ENCODE results near the gene CYP26A1. TPM values are rescaled to one million over a fixed set of nuclear protein-coding genes. Genes with fewer than 3 reads are reported as not detected.
"Not testable (repeated sequence)": the region's sequence is repeated elsewhere in the genome, so short reads cannot be mapped to it uniquely, and the experiment has no call there.

The CYP26A1 gene
- total RNA-seq, 2 experiments from 2014 or later: 0.31 TPM; not detected in 1

DNA sequence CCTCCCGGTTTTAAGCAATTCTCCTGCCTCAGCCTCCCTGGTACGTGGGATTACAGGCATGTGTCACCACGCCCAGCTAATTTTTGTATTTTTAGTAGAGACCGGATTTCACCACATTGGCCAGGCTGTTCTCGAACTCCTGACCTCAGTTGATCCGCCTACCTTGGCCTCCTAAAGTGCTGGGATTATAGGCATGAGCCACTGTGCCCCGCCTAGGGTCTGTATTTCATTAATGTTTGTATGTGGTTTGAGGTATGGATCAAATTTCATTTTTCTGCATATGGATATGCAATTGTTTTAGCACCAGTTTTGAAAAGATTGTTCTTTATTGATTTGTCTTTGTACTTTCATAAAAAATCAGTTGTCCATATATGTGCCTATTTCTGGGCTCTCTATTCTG lies 26.0 kb downstream of the CYP26A1 start:
- Mint-ChIP-seq H3K4me3 (no peak overlapping the region), H3K9me3 (no peaks in the 10 kb centered on the region), H3K36me3 (no peaks in the 10 kb centered on the region), H3K27me3 (no peaks in the 10 kb centered on the region), H3K27ac (no peak overlapping the region), H3K4me1 (no peaks in the 10 kb centered on the region)
- POLR2A ChIA-PET: no interaction called here
- ATAC-seq (ENCODE audit: low read depth) (no peak), DNase-seq (no peak)

DNA sequence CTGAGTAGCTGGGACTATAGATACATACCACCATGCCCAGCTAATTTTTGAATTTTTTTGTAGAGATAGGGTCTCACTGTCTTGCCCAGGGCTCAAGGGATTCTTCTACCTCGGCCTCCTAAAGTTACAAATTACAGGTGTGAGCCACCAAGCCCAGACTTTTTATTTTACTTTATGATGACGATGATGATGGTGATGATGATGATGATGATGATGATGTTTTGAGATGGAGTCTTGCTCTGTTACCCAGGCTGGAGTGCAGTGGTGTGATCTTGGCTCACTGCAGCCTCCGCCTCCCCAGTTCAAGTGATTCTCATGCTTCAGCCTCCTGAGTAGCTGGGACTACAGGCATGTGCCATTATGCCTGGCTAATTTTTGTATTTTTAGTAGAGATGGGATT lies 27.5 kb downstream of the CYP26A1 start:
- H3K27me3 Mint-ChIP-seq; H3K36me3 Mint-ChIP-seq; H3K4me3 Mint-ChIP-seq; H3K27ac Mint-ChIP-seq; ATAC-seq (ENCODE audit: low read depth); H3K9me3 Mint-ChIP-seq; H3K4me1 Mint-ChIP-seq; DNase-seq; POLR2A ChIA-PET: not testable (repeated sequence)

DNA sequence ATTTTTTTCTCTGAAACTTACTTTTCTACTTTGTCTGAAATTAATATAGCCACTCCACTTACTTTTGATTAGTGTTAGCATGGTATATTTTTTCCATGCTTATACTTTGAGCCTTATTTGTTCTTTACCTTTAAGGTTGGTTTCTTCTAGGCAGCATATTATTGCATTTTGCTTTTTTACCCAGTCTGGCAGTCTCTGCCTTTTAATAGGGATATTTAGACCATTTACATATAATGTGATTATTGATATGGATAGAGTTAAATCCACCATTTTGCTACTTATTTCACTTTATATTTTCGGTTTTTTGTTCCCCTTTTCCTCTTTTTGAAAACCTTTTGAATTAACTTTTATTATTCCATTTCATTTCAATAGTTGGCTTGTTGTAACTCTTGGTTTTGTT lies 30.3 kb downstream of the CYP26A1 start:
- Mint-ChIP-seq H3K27me3 (peaks cover 2% of the 10 kb centered on the region), H3K4me1 (no peaks in the 10 kb centered on the region), H3K4me3 (no peak overlapping the region), H3K27ac (no peak overlapping the region), H3K36me3 (no peaks in the 10 kb centered on the region), H3K9me3 (no peaks in the 10 kb centered on the region)
- ATAC-seq (ENCODE audit: low read depth) (no peak), DNase-seq (no peak)
- POLR2A ChIA-PET: no interaction called here

- Mint-ChIP-seq H3K27me3 (peaks cover 2% of the 10 kb centered on the region), H3K4me3 (no peak overlapping the region), H3K27ac (no peak overlapping the region), H3K9me3 (no peaks in the 10 kb centered on the region), H3K4me1 (no peaks in the 10 kb centered on the region), H3K36me3 (no peaks in the 10 kb centered on the region)
- DNase-seq (no peak), ATAC-seq (ENCODE audit: low read depth) (no peak)
- POLR2A ChIA-PET: no interaction called here
Measured at GRCh38 chr10:93106631-93107072, 33.0 kb downstream of the CYP26A1 start.

DNA sequence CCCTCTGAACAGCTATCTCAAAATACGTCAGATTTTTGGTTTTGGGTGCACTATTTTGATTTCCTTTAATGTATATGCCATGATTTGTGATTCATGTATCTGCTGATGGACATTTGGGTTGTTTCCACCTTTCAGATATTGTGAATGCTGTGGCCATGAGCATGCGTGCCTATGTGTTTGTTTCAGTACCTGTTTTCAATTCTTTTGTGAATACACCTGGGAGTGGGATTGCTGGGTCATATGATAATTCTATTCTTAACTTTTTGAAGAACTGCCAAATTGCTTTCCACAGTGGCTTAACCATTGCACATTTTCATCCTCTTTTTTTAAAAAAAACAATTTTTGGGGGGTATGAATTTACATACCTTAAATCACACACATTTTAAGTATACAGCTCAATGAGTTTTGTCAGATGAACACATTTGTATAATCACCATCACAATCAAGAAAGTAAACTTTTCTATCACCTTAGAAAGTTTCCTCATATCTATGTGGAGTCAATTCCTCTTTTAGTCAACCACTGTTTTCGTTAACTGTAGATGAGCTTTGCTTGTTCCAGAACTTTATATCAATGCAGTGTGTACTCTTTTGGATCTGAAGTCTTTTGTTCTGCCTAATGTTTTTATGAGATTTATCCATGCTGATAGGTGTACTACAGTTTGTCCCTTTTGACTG lies 36.9 kb downstream of the CYP26A1 start:
- peaks cover 8% of the 10 kb centered on the region for H3K27me3 Mint-ChIP-seq
- H3K4me1 Mint-ChIP-seq: peaks cover 4% of the 10 kb centered on the region
- no peak overlapping the region for H3K27ac Mint-ChIP-seq
- DNase-seq: no peak
- no peak for ATAC-seq (ENCODE audit: low read depth)
- POLR2A ChIA-PET: no interaction called here
- H3K36me3 Mint-ChIP-seq: no peaks in the 10 kb centered on the region
- H3K9me3 Mint-ChIP-seq: no peaks in the 10 kb centered on the region
- no peak overlapping the region for H3K4me3 Mint-ChIP-seq

DNA sequence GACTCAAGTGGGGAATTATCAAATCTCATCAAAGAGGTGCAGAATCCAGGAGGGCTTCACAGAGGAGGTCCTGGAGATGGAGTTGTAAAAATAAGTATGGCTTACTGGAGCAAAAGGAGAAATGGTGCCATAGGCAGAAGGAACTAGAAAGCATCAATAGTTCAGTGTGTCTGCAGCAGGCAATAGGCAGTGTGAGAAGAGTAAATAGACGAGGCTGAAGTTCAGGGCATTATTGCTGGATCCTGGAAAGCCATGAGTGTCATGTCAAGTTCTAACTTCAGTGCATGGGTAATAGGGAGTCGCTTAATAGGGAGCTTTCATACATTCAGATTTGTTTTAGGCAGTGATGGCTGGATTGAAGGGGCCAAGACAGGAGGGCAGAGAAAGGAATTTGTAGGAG lies 39.3 kb downstream of the CYP26A1 start:
- Mint-ChIP-seq H3K4me1 (peaks cover 7% of the 10 kb centered on the region), H3K4me3 (no peak overlapping the region), H3K9me3 (no peaks in the 10 kb centered on the region), H3K36me3 (no peaks in the 10 kb centered on the region), H3K27ac (no peak overlapping the region), H3K27me3 (peaks cover 8% of the 10 kb centered on the region)
- ATAC-seq (ENCODE audit: low read depth) (no peak), DNase-seq (no peak)
- POLR2A ChIA-PET: no interaction called here

DNA sequence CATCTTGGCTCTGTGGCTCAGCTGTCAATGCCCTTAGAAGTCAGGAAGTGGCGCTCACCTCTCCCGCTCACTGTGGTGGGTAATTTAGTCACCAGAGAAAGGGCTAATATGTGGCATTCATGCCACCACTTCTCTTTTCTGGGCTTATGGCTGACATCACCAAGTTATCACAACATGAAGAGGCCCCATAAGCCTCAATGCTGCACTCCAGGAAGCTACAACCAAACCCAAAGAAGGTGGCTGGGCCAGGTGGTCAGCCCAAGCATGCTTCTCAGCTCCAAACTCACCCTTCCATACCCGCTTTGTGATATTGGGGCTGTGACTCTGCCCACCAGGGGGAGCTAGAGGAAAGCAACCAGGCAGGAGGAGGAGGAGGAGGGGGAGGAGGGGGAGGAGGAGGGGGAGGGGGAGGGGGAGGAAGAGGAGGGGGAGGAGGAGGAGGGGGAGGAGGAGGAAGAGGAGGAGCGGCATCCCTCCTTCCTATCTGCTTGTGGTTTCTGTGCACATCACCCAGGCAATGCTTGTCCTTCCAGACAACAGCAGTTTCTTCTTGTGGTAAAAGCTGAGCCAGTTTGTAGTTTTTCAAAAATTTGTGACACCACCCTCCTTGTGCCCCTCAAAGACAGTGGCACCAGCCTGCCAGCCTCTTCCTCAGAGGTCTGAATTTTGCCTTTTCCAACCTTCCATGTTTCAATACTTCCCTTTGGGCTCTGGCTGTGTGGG lies 42.1 kb downstream of the CYP26A1 start:
- POLR2A ChIA-PET: no interaction called here
- Mint-ChIP-seq H3K27me3 (peaks cover 8% of the 10 kb centered on the region), H3K4me3 (no peak overlapping the region), H3K9me3 (no peaks in the 10 kb centered on the region), H3K36me3 (no peaks in the 10 kb centered on the region), H3K27ac (no peak overlapping the region), H3K4me1 (peaks cover 7% of the 10 kb centered on the region)
- ATAC-seq (ENCODE audit: low read depth) (peak; percentile 71), DNase-seq (peak; percentile 64)

- ATAC-seq (ENCODE audit: low read depth) (no peak), DNase-seq (no peak)
- H3K9me3 Mint-ChIP-seq: peaks cover 9% of the 10 kb centered on the region
- H3K4me3 Mint-ChIP-seq: no peak overlapping the region
- H3K27me3 Mint-ChIP-seq: no peaks in the 10 kb centered on the region
- no peaks in the 10 kb centered on the region for H3K36me3 Mint-ChIP-seq
- peaks cover 3% of the 10 kb centered on the region for H3K4me1 Mint-ChIP-seq
- H3K27ac Mint-ChIP-seq: no peak overlapping the region
- POLR2A ChIA-PET: no interaction called here
Measured at GRCh38 chr10:93121311-93121710, 47.6 kb downstream of the CYP26A1 start.

- H3K4me1 Mint-ChIP-seq: peaks cover 3% of the 10 kb centered on the region
- POLR2A ChIA-PET: no interaction called here
- H3K9me3 Mint-ChIP-seq: peaks cover 18% of the 10 kb centered on the region
- no peak for DNase-seq
- no peak overlapping the region for H3K27ac Mint-ChIP-seq
- H3K36me3 Mint-ChIP-seq: no peaks in the 10 kb centered on the region
- H3K4me3 Mint-ChIP-seq: no peak overlapping the region
- H3K27me3 Mint-ChIP-seq: no peaks in the 10 kb centered on the region
- no peak for ATAC-seq (ENCODE audit: low read depth)
Measured at GRCh38 chr10:93123766-93124165, 50.1 kb downstream of the CYP26A1 start.

- ATAC-seq (ENCODE audit: low read depth) (no peak), DNase-seq (no peak)
- POLR2A ChIA-PET: no interaction called here
- Mint-ChIP-seq H3K4me1 (peaks cover 3% of the 10 kb centered on the region), H3K27me3 (no peaks in the 10 kb centered on the region), H3K36me3 (no peaks in the 10 kb centered on the region), H3K27ac (no peak overlapping the region), H3K4me3 (peak overlapping the region; percentile 30), H3K9me3 (peaks cover 20% of the 10 kb centered on the region)
Measured at GRCh38 chr10:93124580-93125318, 51.1 kb downstream of the CYP26A1 start.

DNA sequence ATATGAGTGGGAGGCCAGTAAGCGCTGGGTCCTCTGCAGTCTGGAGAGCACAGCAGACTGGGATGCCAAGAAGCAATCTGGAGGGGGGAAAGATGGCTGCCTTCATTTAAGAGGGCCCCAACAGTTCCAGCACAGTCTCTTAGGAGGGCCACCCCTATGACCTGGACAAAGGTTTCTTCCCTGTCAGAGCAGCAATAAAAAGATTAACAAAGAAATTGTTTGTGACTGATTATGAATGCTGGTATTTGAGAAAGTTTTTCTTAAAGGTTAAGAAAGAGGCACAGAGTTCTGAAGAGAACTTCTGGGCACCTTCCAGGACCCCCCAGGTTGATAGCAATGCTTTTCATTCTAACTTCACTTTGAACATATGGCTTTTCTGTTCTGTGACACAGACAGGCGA lies 52.3 kb downstream of the CYP26A1 start:
- Mint-ChIP-seq H3K4me3 (no peak overlapping the region), H3K9me3 (peaks cover 20% of the 10 kb centered on the region), H3K27me3 (no peaks in the 10 kb centered on the region), H3K27ac (no peak overlapping the region), H3K36me3 (no peaks in the 10 kb centered on the region), H3K4me1 (peaks cover 3% of the 10 kb centered on the region)
- POLR2A ChIA-PET: no interaction called here
- no peak for ATAC-seq (ENCODE audit: low read depth)
- no peak for DNase-seq

GRCh38 chr10:93126483-93127052 lies 52.9 kb downstream of the CYP26A1 start:
- POLR2A ChIA-PET: no interaction called here
- Mint-ChIP-seq H3K36me3 (no peaks in the 10 kb centered on the region), H3K9me3 (peaks cover 20% of the 10 kb centered on the region), H3K27ac (no peak overlapping the region), H3K27me3 (no peaks in the 10 kb centered on the region), H3K4me3 (no peak overlapping the region), H3K4me1 (peaks cover 3% of the 10 kb centered on the region)
- no peak for DNase-seq
- ATAC-seq (ENCODE audit: low read depth): no peak
